ENCODE results near the gene UBXN10.

UBXN10 gene

GRCh38 chr1:20142001-20142710, 43.7 kb upstream of the UBXN10 start:
- Histone ChIP-seq H3K79me2 (ENCODE audit: insufficient read depth, low read length) (no peaks in the 10 kb centered on the region), H3K9me3 (ENCODE audit: insufficient read depth, low read depth, low read length) (no peaks in the 10 kb centered on the region), H3K9ac (ENCODE audit: low read depth, low read length, poor library complexity, severe bottlenecking) (no peak overlapping the region), H4K20me1 (ENCODE audit: insufficient read depth, low read length, poor library complexity, severe bottlenecking) (no peaks in the 10 kb centered on the region), H2AFZ (ENCODE audit: low read length) (no peak overlapping the region), H3K4me3 (ENCODE audit: low read length, poor library complexity, severe bottlenecking) (no peak overlapping the region), H3K4me2 (ENCODE audit: low read depth, low read length, poor library complexity, severe bottlenecking) (no peak overlapping the region), H3K27me3 (ENCODE audit: insufficient read depth, low read length, poor library complexity, severe bottlenecking) (no peaks in the 10 kb centered on the region), H3K36me3 (ENCODE audit: insufficient read depth, low read length) (no peaks in the 10 kb centered on the region), H3K9me2 (replicated peaks; ENCODE audit: low read depth, low read length) (no peaks in the 10 kb centered on the region), H3F3A (ENCODE audit: low read depth) (no peaks in the 10 kb centered on the region), H3K4me1 (ENCODE audit: insufficient read depth, low read length, poor library complexity, severe bottlenecking) (no peaks in the 10 kb centered on the region)
- TF ChIP-seq CTCF (conservative IDR thresholded peaks at IDR 0.05; ENCODE audit: low read length) (no peak), EZH2phosphoT487 (IDR thresholded peaks at IDR 0.05; ENCODE audit: borderline replicate concordance) (no peak)

- no peak for TF ChIP-seq CTCF (conservative IDR thresholded peaks at IDR 0.05; ENCODE audit: low read length)
- no peak for TF ChIP-seq EZH2phosphoT487 (IDR thresholded peaks at IDR 0.05; ENCODE audit: borderline replicate concordance)
- no peaks in the 10 kb centered on the region for H3K36me3 ChIP-seq (ENCODE audit: insufficient read depth, low read length)
- H3K4me1 ChIP-seq (ENCODE audit: insufficient read depth, low read length, poor library complexity, severe bottlenecking) = no peaks in the 10 kb centered on the region
- H2AFZ ChIP-seq (ENCODE audit: low read length) = no peak overlapping the region
- H3K4me2 ChIP-seq (ENCODE audit: low read depth, low read length, poor library complexity, severe bottlenecking) = no peak overlapping the region
- no peaks in the 10 kb centered on the region for H3K9me3 ChIP-seq (ENCODE audit: insufficient read depth, low read depth, low read length)
- H3K4me3 ChIP-seq (ENCODE audit: low read length, poor library complexity, severe bottlenecking) = no peak overlapping the region
- no peaks in the 10 kb centered on the region for H4K20me1 ChIP-seq (ENCODE audit: insufficient read depth, low read length, poor library complexity, severe bottlenecking)
- no peaks in the 10 kb centered on the region for H3K79me2 ChIP-seq (ENCODE audit: insufficient read depth, low read length)
- H3F3A ChIP-seq (ENCODE audit: low read depth) = no peaks in the 10 kb centered on the region
- H3K27me3 ChIP-seq (ENCODE audit: insufficient read depth, low read length, poor library complexity, severe bottlenecking) = no peaks in the 10 kb centered on the region
- no peaks in the 10 kb centered on the region for H3K9me2 ChIP-seq (replicated peaks; ENCODE audit: low read depth, low read length)
- no peak overlapping the region for H3K9ac ChIP-seq (ENCODE audit: low read depth, low read length, poor library complexity, severe bottlenecking)
Measured at GRCh38 chr1:20143318-20143717, 42.6 kb upstream of the UBXN10 start.

GRCh38 chr1:20143734-20144565, 41.9 kb upstream of the UBXN10 start:
- Histone ChIP-seq H3K79me2 (ENCODE audit: insufficient read depth, low read length) (no peaks in the 10 kb centered on the region), H3K36me3 (ENCODE audit: insufficient read depth, low read length) (no peaks in the 10 kb centered on the region), H3K9me3 (ENCODE audit: insufficient read depth, low read depth, low read length) (no peaks in the 10 kb centered on the region), H3F3A (ENCODE audit: low read depth) (no peaks in the 10 kb centered on the region), H3K9ac (ENCODE audit: low read depth, low read length, poor library complexity, severe bottlenecking) (no peak overlapping the region), H3K9me2 (replicated peaks; ENCODE audit: low read depth, low read length) (no peaks in the 10 kb centered on the region), H3K4me3 (ENCODE audit: low read length, poor library complexity, severe bottlenecking) (no peak overlapping the region), H3K4me1 (ENCODE audit: insufficient read depth, low read length, poor library complexity, severe bottlenecking) (no peaks in the 10 kb centered on the region), H4K20me1 (ENCODE audit: insufficient read depth, low read length, poor library complexity, severe bottlenecking) (no peaks in the 10 kb centered on the region), H2AFZ (ENCODE audit: low read length) (no peak overlapping the region), H3K4me2 (ENCODE audit: low read depth, low read length, poor library complexity, severe bottlenecking) (no peak overlapping the region), H3K27me3 (ENCODE audit: insufficient read depth, low read length, poor library complexity, severe bottlenecking) (no peaks in the 10 kb centered on the region)
- TF ChIP-seq CTCF (conservative IDR thresholded peaks at IDR 0.05; ENCODE audit: low read length) (no peak), EZH2phosphoT487 (IDR thresholded peaks at IDR 0.05; ENCODE audit: borderline replicate concordance) (no peak)
